Fibroblast of pulmonary artery (primary cell): Measurements from ENCODE around the gene PPARG.
A peak's percentile ranks its signal among the peaks of the same experiment; 100 is the strongest.

Experiments
- DNase-seq: peaks from one replicate; pipeline ENCODE4 v3.0.0-alpha.2; 2010; ENCODE audit warnings: low read depth
- H3K4me3 ChIP-seq: replicated peaks from 2 replicates; pipeline ENCODE4 v1.5.1; 2011; ENCODE audit warnings: low read depth, mild to moderate bottlenecking, control low read depth, low read length, moderate library complexity
- TF ChIP-seq, protein P1 (sequence below): IDR thresholded peaks from 2 replicates; pipeline ENCODE4 v1.5.1; 2011; ENCODE audit warnings: mild to moderate bottlenecking, control low read depth, low read length, inconsistent platforms; ENCODE audit errors: missing control alignments

Gene PPARG

DNA sequence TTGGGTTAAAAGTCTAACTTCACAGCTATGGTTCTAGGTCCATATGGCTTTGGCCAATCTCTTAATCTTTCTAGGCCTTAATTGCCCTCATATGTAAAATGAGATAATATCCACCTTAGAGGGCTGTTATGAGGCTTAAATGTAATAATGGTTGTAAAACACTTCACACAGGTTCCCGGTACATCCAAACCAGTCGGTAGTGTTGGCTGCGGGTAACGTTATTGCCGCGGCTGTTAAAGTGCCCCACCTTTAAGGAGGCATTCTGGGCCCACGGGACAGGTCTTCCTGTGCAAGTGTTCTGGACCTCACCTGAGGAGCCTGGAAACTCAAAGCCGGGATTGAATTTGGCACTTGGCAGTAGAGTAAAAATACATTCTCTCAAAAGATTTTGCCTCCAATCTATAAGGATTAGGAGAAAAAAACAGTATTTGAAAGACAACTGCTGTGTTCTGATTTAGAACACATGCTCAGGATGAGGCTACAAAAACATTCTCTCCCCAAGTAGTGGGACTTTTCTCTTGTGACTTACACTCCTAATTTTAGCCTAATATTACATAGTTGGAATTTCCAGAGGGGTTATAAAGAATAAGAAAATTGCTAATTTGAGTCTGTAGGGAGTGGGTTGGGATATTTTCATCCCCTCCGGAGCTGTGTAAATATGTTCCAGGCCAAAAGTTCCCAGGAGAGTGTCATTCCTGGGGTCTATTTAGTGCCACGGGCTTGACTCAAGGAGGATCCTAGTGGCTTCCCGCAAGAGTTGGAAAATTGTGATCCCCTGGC, 150.5 kb downstream of the PPARG start:
- DNase-seq: no peak
- TF ChIP-seq, protein P1, sequence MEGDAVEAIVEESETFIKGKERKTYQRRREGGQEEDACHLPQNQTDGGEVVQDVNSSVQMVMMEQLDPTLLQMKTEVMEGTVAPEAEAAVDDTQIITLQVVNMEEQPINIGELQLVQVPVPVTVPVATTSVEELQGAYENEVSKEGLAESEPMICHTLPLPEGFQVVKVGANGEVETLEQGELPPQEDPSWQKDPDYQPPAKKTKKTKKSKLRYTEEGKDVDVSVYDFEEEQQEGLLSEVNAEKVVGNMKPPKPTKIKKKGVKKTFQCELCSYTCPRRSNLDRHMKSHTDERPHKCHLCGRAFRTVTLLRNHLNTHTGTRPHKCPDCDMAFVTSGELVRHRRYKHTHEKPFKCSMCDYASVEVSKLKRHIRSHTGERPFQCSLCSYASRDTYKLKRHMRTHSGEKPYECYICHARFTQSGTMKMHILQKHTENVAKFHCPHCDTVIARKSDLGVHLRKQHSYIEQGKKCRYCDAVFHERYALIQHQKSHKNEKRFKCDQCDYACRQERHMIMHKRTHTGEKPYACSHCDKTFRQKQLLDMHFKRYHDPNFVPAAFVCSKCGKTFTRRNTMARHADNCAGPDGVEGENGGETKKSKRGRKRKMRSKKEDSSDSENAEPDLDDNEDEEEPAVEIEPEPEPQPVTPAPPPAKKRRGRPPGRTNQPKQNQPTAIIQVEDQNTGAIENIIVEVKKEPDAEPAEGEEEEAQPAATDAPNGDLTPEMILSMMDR: no peak
- no peak overlapping the region for H3K4me3 ChIP-seq

DNA sequence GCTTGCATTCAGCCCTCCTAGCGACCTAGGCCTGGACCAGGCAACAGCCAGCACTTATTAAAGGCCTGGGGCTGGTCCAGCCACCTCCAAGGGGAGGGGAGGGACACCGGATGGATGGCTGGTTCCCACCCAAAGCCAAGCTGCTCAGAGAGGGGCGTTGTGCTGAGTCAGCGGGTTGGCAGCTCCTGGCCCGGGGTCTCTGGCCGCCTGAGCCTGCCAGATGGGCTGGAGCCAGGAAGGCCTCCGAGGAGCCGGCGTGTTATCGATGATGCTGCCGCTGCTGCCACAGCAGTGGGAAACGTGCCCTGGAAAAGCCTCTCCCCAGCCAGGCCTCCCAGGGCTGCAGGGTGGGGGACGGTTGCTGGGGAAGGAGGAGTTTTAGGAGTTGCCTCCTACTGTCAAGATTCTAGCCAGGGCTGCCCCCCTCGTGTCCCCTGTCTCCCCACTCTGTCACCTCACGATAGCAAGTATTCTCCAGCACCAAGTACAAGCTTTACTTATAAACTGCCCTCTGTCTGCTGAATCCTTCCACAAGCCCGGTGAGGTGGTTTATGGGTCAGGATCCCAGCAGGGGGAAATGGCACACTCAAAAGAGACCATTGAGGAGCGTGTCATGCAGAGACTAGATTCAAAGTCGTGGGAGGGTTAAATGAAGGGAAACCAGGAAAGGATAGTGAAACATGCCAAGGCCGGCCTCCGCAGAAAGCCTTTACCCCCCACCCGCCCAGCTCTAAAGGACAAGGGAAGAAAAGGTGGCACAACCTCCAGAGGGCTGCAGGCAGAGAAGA, 152.3 kb downstream of the PPARG start:
- H3K4me3 ChIP-seq: no peak overlapping the region
- TF ChIP-seq, protein P1: no peak
- DNase-seq: peak; percentile 90

DNA sequence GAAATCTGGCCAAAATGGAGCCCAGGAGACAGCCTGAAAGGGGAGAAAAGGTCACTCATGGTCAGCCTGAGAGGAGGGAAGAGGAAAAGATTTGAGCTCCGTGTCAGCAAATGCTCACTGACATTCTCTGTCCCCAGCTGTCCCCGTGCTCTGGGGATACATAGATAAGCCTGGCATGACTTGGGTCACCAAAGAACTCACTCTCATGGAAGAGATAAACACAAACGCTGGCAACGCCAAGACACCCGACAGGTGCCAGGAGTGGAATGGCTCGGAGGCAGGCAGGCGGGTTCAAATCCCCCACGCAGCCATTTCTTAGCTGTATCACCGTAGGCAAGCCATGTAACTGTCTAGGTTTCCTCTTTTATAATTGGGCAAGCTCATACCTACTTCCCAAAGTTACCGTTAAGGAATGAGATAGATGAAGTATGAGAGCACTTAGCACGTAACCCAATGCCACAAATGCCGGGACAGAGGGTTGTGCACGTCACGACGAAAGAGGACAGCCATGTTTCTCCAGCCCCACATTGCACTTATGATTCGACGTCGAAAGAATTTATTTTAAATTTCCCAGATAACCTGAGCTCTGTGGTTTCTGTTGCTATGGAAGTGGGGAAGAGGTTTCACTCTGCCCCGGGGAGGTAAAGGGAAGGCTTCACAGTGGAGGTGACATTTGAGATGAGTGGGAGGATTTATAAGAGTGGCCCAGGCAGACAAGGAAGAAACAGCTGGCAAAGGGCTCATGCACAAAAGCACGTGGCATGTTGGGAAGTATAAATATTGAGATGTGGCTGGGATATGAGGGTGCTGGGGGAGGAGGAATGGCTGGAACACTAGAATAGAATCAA, 154.0 kb downstream of the PPARG start:
- DNase-seq: no peak
- TF ChIP-seq, protein P1: no peak
- H3K4me3 ChIP-seq: no peak overlapping the region

DNA sequence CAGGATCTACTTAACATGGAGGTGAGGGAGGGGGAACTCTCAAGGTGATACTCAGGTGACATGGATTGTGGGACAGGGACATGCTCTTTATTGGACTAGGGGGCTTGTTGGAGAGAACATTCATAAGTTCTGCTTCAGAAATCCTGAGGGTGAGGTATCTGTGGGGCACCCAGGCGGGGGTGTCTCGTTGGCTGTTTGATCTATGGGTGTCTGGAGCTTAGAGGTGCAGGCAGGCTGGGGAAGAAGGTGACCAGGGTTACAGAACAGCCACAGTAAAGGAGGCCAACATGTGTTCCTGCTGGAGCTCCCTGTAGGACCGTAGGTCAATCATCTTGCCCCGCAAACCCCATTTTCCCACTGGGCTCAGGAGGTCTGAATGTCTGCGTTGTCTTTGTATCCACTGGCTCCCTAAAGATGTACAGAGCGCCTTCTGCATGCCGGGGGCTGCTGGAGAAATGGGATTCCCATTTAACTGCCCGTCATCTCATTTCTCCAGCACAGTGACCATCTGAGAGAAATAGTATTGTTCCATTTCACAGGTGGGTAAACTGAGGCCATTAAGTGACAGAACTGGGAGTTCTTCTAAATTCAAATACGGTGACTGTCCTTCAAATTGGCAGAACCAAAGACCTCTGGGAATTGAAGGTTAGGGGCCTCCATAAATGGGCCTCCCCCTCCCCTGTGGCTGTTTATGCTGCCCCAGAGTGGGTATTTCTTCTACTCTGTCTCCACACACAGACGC, 155.1 kb downstream of the PPARG start:
- TF ChIP-seq, protein P1: no peak
- H3K4me3 ChIP-seq: no peak overlapping the region
- no peak for DNase-seq

DNA sequence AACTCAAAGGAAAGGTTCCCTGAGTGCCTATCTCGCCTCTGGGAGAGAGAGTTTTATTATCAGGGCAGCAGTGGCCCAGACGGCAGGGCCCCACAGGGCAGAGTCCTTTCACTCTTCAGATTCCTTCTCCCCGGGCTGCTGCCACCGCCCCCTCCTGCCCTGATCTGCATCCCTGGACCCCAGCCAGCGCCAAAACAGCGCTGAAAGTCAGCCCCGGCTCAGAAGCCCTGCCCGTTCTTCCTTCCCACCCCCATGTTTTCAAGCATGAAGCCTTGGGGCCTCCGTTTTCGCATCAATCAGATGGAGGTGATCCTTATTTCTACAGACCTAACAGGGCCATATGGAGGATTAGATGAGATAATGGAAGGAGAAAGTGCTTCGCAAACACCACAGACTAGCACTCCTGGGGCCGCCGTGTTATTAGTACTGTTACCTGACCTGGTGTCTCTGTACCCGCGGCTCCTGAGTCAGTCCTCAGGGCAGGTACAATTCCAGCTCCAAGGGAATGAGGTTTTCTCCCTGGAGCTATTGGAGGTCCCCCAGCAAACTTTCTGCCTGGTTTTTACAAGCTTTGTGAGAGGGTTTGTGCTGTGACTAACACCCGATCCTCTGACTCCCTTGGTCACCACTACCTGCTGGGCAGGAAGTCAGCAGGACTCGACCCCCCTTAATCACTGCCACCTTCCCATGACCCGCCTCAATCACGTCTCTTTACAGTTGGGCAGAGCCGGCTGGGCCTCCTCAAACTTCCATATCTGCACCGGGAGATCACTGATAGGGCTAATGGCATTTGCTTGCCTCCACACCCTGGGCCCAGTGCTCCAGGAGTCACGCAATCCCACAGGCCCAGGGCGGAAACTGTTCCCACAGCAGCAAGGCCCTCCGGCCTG, 156.0 kb downstream of the PPARG start:
- no peak for DNase-seq
- no peak overlapping the region for H3K4me3 ChIP-seq
- TF ChIP-seq, protein P1: no peak
